ENCODE measurements around the gene KCNK5. TPM values are rescaled to one million over a fixed set of nuclear protein-coding genes. Genes with fewer than 3 reads are reported as not detected.
A peak's percentile ranks its signal among the peaks of the same experiment; 100 is the strongest.

KCNK5 gene
- total and polyA plus RNA-seq, 9 of the 15 experiments (the other 6 are each of a cell fraction or from before 2014, with no cell fraction given), result 1.5 to 45.8 (median 25.8) TPM

- CTCF ChIA-PET (ENCODE audit: low intra/inter-chr PET ratio), result no interaction called here
- H3K79me2 ChIP-seq (ENCODE audit: control insufficient read depth, insufficient read depth, low read length), result peaks cover 100% of the 10 kb centered on the region
- TF ChIP-seq ZNF589 (CRISPR knock-in tag; IDR thresholded peaks at IDR 0.05; ENCODE audit: low read depth) (no peak), MTA1 (IDR thresholded peaks at IDR 0.05; ENCODE audit: borderline replicate concordance) (no peak), TCF3 (CRISPR knock-in tag; IDR thresholded peaks at IDR 0.05) (0 out of 2 replicates have a peak, but pooled peaks have one; percentile 12)
- H3K4me1 ChIP-seq (replicated peaks in 1 of 2; ENCODE audit: control insufficient read depth in 2 of 2, insufficient read depth in 2 of 2, low read length in 2 of 2), result peaks cover 59 to 86% of the 10 kb centered on the region in 2 experiments
- H3K4me2 ChIP-seq (ENCODE audit: insufficient read depth, low read length), result peak overlapping the region; percentile 91
- peaks cover 27% of the 10 kb centered on the region; the same call in 1 of the 2 replicates for H4K20me1 ChIP-seq (replicated peaks; ENCODE audit: control insufficient read depth, insufficient read depth, low read length)
- peaks cover 74% of the 10 kb centered on the region for H3K36me3 ChIP-seq (ENCODE audit: control insufficient read depth, insufficient read depth, low read length)
- no peaks in the 10 kb centered on the region for H3K9me3 ChIP-seq (replicated peaks; ENCODE audit: control insufficient read depth, insufficient read depth, low read depth, low read length)
- intact Hi-C loops (cut with micrococcal nuclease) (loop anchor here (10.0 kb wide), 1 partner anchor 108 kb away; the partner anchor contains the start of gene SAYSD1), in situ Hi-C loops (cut with MboI) (no loop called here)
- no TSS peak for BruUV-seq (replicated peaks)
- no peak overlapping the region for H2AFZ ChIP-seq (ENCODE audit: low read depth, low read length)
- peak overlapping the region; percentile 9; the same call in 1 of the 2 replicates for H3K4me3 ChIP-seq
- H3K27me3 ChIP-seq (ENCODE audit: control insufficient read depth in 2 of 2, insufficient read depth in 2 of 2, low read length in 2 of 2), result no peaks in the 10 kb centered on the region
- peak; percentile 13 for ATAC-seq
- POLR2A ChIA-PET, result interaction anchor here (1.0 to 3.0 kb wide), 4 partner anchors 11 to 23 kb away, joined by 3 to 17 read pairs (median 6); no protein-coding TSS in a partner anchor
- peak overlapping the region; percentile 0 to 82; a peak in 3 of 4 replicates for H3K9ac ChIP-seq (ENCODE audit: insufficient read depth in 1 of 2, low read depth in 2 of 2, low read length in 2 of 2)
- WGBS (ENCODE audit: insufficient coverage, low coverage, missing lambda C conversion rate), result 22% methylated on average over 5 of the region's 5 CpGs
- peak overlapping the region; percentile 92 for H3K27ac ChIP-seq (ENCODE audit: extremely low read depth, low read depth, low read length)
- peak in 2 of 4 experiments; percentile 48 to 63 for DNase-seq (ENCODE audit: extremely low read depth in 1 of 4, low spot score in 3 of 4)
- H3K9me1 ChIP-seq (ENCODE audit: control insufficient read depth, insufficient read depth, low read length), result peaks cover 15% of the 10 kb centered on the region
- no peak for FAIRE-seq
Measured at GRCh38 chr6:39223061-39223460, 6.2 kb downstream of the KCNK5 start.
